Hepatocyte (in vitro differentiated cells): ENCODE results near the gene FAM83E.

Experiments
- CTCF ChIP-seq: fragments of 200-600 bp; sonication (generic); IDR thresholded peaks from 2 replicates; pipeline ENCODE4 v1.5.1; 2016; ENCODE audit warnings: antibody characterized with exemption, mild to moderate bottlenecking; ENCODE audit not compliant: poor library complexity
- EZH2 ChIP-seq: fragments of 200-600 bp; sonication (generic); IDR thresholded peaks from 2 replicates; pipeline ENCODE4 v1.6.1; 2016; ENCODE audit warnings: antibody characterized with exemption, mild to moderate bottlenecking, borderline replicate concordance
- EZH2phosphoT487 ChIP-seq: fragments of 200-600 bp; sonication (generic); IDR thresholded peaks from one replicate; pipeline ENCODE4 v1.6.1; 2018; ENCODE audit warnings: antibody characterized with exemption, mild to moderate bottlenecking, low read depth, moderate library complexity; ENCODE audit not compliant: unreplicated experiment, severe bottlenecking

GRCh38 chr19:48627201-48627864 is 12.5 kb upstream of the FAM83E start:
- TF ChIP-seq CTCF (no peak), EZH2phosphoT487 (no peak), EZH2 (no peak)
